Liver (tissue), 9 donors: ENCODE results near the gene C12orf75. TPM values are rescaled to one million over a fixed set of nuclear protein-coding genes. Genes with fewer than 3 reads are reported as not detected.

Experiments used
- DNase-seq: peaks from one replicate; pipeline ENCODE4 v3.0.0-alpha.2; 2017; ENCODE audit warnings: low spot score
- H3K27ac ChIP-seq, 2 donors: one replicate each; pipeline ENCODE4 v1.7.0; 2013; ENCODE audit warnings: inconsistent platforms in 2 of 2, low read length in 2 of 2, control low read depth in 1 of 2, low read depth in 1 of 2, mild to moderate bottlenecking in 1 of 2
- H3K27me3 ChIP-seq, 4 donors: one replicate each; pipeline versions ENCODE4 v1.6.1 to v1.7.0; 2013; ENCODE audit warnings: low read length in 3 of 4, inconsistent platforms in 1 of 4, mild to moderate bottlenecking in 1 of 4, moderate library complexity in 1 of 4; ENCODE audit not compliant: control insufficient read depth in 4 of 4, insufficient read depth in 4 of 4
- H3K36me3 ChIP-seq, 4 donors: one replicate each; pipeline versions ENCODE4 v1.6.1 to v1.7.0; 2013; ENCODE audit warnings: low read length in 3 of 4, mild to moderate bottlenecking in 3 of 4, low read depth in 1 of 4, moderate library complexity in 1 of 4; ENCODE audit not compliant: control insufficient read depth in 4 of 4, insufficient read depth in 3 of 4
- H3K4me1 ChIP-seq, 4 donors: one replicate each; pipeline versions ENCODE4 v1.6.1 to v1.7.0; 2013; ENCODE audit warnings: low read length in 3 of 4, mild to moderate bottlenecking in 3 of 4, moderate library complexity in 1 of 4; ENCODE audit not compliant: control insufficient read depth in 4 of 4, insufficient read depth in 4 of 4
- H3K4me3 ChIP-seq, 3 donors: one replicate each; pipeline versions ENCODE4 v1.6.1 to v1.7.0; 2013; ENCODE audit warnings: low read length in 3 of 3, control low read depth in 1 of 3, low read depth in 1 of 3, mild to moderate bottlenecking in 1 of 3
- H3K9ac ChIP-seq, 2 donors: one replicate each; pipeline ENCODE4 v1.7.0; 2013; ENCODE audit warnings: low read length in 2 of 2, mild to moderate bottlenecking in 2 of 2, moderate library complexity in 2 of 2, control low read depth in 1 of 2, low read depth in 1 of 2
- H3K9me3 ChIP-seq, 4 donors: one replicate each; pipeline versions ENCODE4 v1.6.1 to v1.7.0; 2013; ENCODE audit warnings: low read length in 3 of 4; ENCODE audit not compliant: control insufficient read depth in 4 of 4
- FOXA1 ChIP-seq: IDR thresholded peaks from 2 replicates; pipeline ENCODE4 v1.6.1; 2016; ENCODE audit warnings: antibody characterized with exemption
- FOXA2 ChIP-seq: IDR thresholded peaks from 2 replicates; pipeline ENCODE4 v1.6.1; 2016; ENCODE audit warnings: antibody characterized with exemption
- GABPA ChIP-seq, 2 donors: IDR thresholded peaks in 1 of 2; conservative IDR thresholded peaks in 1 of 2; 2 replicates each; pipeline ENCODE4 v1.6.1; 2016; ENCODE audit warnings: antibody characterized with exemption in 2 of 2, mild to moderate bottlenecking in 1 of 2, moderate library complexity in 1 of 2
- HNF4A ChIP-seq, 2 donors: conservative IDR thresholded peaks; 2 replicates each; pipeline ENCODE4 v1.6.1; 2016; ENCODE audit warnings: antibody characterized with exemption in 2 of 2, mild to moderate bottlenecking in 2 of 2
- HNF4G ChIP-seq: IDR thresholded peaks from 2 replicates; pipeline ENCODE4 v1.6.1; 2016; ENCODE audit warnings: antibody characterized with exemption
- JUND ChIP-seq, 2 donors: IDR thresholded peaks; 2 replicates each; pipeline ENCODE4 v1.6.1; 2016; ENCODE audit warnings: antibody characterized with exemption in 2 of 2
- NR2F2 ChIP-seq: IDR thresholded peaks from 2 replicates; pipeline ENCODE4 v1.6.1; 2016; ENCODE audit warnings: antibody characterized with exemption
- RAD21 ChIP-seq, 2 donors: IDR thresholded peaks; 2 replicates each; pipeline ENCODE4 v1.6.1; 2016; ENCODE audit warnings: antibody characterized with exemption in 2 of 2, mild to moderate bottlenecking in 2 of 2
- RXRA ChIP-seq, 2 donors: IDR thresholded peaks; 2 replicates each; pipeline ENCODE4 v1.6.1; 2017 to 2018; ENCODE audit warnings: antibody characterized with exemption in 2 of 2, mild to moderate bottlenecking in 1 of 2
- SP1 ChIP-seq: IDR thresholded peaks from 2 replicates; pipeline ENCODE4 v1.6.1; 2018; ENCODE audit warnings: antibody characterized with exemption, mild to moderate bottlenecking
- TAF1 ChIP-seq: conservative IDR thresholded peaks from 2 replicates; pipeline ENCODE4 v1.6.1; 2016; ENCODE audit warnings: antibody characterized with exemption, mild to moderate bottlenecking
- YY1 ChIP-seq: IDR thresholded peaks from 2 replicates; pipeline ENCODE4 v1.6.1; 2016; ENCODE audit warnings: antibody characterized with exemption, mild to moderate bottlenecking
- WGBS: extraction: QIAGEN DNeasy Blood & Tissue Kit; methylation state at CpG from one replicate; pipeline ENCODE4 v1.1.7; 2013; 5-methylcytosine and 5-hydroxymethylcytosine counted together
- polyA plus RNA-seq, 2 donors: library from polyadenylated mRNA; stranded (reverse) in 1 of 2; unstranded in 1 of 2; fragments of 200-250 nt in 1 of 2; fragments of >200 nt in 1 of 2; fragmentation: Nextera tagmentation in 1 of 2; extraction: Ambion mirVana in 1 of 2; gene quantifications; one replicate each; pipeline versions ENCODE4 v1.2.1 to v1.2.3, GENCODE V29; 2013 to 2015
- total RNA-seq, 2 donors: library from RNA; depleted of rRNA; stranded (reverse); fragments of >200 nt; gene quantifications; one replicate each; pipeline ENCODE4 v1.2.3, GENCODE V29; 2014
- TF ChIP-seq, protein P1 (sequence below): IDR thresholded peaks from 2 replicates; pipeline ENCODE4 v1.6.1; 2016; ENCODE audit warnings: antibody characterized with exemption, mild to moderate bottlenecking
- TF ChIP-seq, protein P2 (sequence below): IDR thresholded peaks from 2 replicates; pipeline ENCODE4 v1.6.1; 2016; ENCODE audit warnings: antibody characterized with exemption
- TF ChIP-seq, protein P3 (sequence below): IDR thresholded peaks from 2 replicates; pipeline ENCODE4 v1.6.1; 2016; ENCODE audit warnings: antibody characterized with exemption
- TF ChIP-seq, protein P4 (sequence below): IDR thresholded peaks from 2 replicates; pipeline ENCODE4 v1.6.1; 2016; ENCODE audit warnings: antibody characterized with exemption
- donor health status: healthy.
- donor health status: healthy.
- donor health status: healthy.
- donor health status: healthy.
- donor health status: healthy.

The C12orf75 gene
- total and polyA plus RNA-seq, 4 donors: 1.2 to 3.9 (median 2.8) TPM

DNA sequence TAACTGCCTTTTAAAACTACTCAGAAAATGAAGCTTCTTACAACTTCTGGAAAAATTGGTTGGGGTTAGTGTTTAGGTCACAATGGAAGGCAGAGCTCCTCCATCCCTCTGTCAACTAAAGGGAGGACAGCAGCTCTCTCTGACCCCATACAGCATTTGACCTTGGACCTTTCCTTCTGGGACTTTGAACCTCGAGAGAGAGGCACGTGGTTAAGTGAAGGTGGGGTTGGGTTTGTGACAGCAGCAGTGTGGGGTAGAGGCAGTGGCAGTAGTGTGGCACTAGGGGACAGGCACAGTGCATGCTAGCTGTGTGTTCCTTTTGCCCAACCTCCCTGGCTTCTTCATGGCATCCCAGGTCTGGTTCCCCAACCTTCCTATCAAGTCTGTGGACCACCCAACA is 9.4 kb upstream of the C12orf75 start (continued):
- TF ChIP-seq, protein P1, sequence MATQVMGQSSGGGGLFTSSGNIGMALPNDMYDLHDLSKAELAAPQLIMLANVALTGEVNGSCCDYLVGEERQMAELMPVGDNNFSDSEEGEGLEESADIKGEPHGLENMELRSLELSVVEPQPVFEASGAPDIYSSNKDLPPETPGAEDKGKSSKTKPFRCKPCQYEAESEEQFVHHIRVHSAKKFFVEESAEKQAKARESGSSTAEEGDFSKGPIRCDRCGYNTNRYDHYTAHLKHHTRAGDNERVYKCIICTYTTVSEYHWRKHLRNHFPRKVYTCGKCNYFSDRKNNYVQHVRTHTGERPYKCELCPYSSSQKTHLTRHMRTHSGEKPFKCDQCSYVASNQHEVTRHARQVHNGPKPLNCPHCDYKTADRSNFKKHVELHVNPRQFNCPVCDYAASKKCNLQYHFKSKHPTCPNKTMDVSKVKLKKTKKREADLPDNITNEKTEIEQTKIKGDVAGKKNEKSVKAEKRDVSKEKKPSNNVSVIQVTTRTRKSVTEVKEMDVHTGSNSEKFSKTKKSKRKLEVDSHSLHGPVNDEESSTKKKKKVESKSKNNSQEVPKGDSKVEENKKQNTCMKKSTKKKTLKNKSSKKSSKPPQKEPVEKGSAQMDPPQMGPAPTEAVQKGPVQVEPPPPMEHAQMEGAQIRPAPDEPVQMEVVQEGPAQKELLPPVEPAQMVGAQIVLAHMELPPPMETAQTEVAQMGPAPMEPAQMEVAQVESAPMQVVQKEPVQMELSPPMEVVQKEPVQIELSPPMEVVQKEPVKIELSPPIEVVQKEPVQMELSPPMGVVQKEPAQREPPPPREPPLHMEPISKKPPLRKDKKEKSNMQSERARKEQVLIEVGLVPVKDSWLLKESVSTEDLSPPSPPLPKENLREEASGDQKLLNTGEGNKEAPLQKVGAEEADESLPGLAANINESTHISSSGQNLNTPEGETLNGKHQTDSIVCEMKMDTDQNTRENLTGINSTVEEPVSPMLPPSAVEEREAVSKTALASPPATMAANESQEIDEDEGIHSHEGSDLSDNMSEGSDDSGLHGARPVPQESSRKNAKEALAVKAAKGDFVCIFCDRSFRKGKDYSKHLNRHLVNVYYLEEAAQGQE: no peak
- no peak for TF ChIP-seq JUND (IDR thresholded peaks at IDR 0.05)

DNA sequence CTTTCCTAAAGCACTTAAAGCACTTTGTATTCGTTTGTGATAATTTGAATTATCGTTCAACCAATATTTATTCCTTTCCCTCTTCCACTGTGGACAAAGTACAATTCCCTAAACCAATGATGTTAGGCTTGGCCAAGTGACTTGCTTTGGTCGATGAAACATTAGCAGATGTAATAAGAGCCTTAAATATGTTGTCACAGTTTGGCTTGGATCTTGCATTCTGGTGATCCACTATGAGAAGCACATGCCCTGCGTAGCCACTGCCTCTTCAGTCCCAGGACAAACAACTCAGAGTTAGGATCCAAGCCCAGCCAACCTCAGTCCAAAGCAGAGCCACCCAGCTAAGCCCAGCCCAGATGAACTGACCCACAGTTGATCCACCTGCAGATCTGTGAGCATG is 8.4 kb upstream of the C12orf75 start:
- Histone ChIP-seq H3K9ac (no peak overlapping the region), H3K27me3 (no peaks in the 10 kb centered on the region), H3K4me1 (peaks cover 9 to 47% (median 25%) of the 10 kb centered on the region in 4 donors), H3K27ac (no peak overlapping the region), H3K4me3 (no peak overlapping the region), H3K9me3 (no peaks in the 10 kb centered on the region), H3K36me3 (no peaks in the 10 kb centered on the region)
- DNase-seq: no peak
- TF ChIP-seq, protein P2, sequence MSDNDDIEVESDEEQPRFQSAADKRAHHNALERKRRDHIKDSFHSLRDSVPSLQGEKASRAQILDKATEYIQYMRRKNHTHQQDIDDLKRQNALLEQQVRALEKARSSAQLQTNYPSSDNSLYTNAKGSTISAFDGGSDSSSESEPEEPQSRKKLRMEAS: peak; percentile 55
- TF ChIP-seq HNF4G: peak; percentile 64
- no peak for TF ChIP-seq TAF1
- TF ChIP-seq, protein P3, sequence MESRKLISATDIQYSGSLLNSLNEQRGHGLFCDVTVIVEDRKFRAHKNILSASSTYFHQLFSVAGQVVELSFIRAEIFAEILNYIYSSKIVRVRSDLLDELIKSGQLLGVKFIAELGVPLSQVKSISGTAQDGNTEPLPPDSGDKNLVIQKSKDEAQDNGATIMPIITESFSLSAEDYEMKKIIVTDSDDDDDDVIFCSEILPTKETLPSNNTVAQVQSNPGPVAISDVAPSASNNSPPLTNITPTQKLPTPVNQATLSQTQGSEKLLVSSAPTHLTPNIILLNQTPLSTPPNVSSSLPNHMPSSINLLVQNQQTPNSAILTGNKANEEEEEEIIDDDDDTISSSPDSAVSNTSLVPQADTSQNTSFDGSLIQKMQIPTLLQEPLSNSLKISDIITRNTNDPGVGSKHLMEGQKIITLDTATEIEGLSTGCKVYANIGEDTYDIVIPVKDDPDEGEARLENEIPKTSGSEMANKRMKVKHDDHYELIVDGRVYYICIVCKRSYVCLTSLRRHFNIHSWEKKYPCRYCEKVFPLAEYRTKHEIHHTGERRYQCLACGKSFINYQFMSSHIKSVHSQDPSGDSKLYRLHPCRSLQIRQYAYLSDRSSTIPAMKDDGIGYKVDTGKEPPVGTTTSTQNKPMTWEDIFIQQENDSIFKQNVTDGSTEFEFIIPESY: no peak
- no peak for TF ChIP-seq GABPA (IDR thresholded peaks at IDR 0.05 in 1 of 2, conservative IDR thresholded peaks at IDR 0.05 in 1 of 2)
- TF ChIP-seq FOXA2: peak; percentile 37
- no peak for TF ChIP-seq NR2F2
- TF ChIP-seq, protein P4, sequence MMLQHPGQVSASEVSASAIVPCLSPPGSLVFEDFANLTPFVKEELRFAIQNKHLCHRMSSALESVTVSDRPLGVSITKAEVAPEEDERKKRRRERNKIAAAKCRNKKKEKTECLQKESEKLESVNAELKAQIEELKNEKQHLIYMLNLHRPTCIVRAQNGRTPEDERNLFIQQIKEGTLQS: peak; percentile 34
- peak; percentile 34 to 36 for TF ChIP-seq RXRA (IDR thresholded peaks at IDR 0.05)
- peak; percentile 81 for TF ChIP-seq SP1
- TF ChIP-seq RAD21 (IDR thresholded peaks at IDR 0.05): peak in 1 of 2 donors; percentile 56
- TF ChIP-seq YY1: no peak
- TF ChIP-seq HNF4A (conservative IDR thresholded peaks at IDR 0.05): peak; percentile 77 to 89
- TF ChIP-seq, protein P1: no peak
- TF ChIP-seq FOXA1: peak; percentile 58
- TF ChIP-seq JUND (IDR thresholded peaks at IDR 0.05): peak; percentile 48 to 53
- 34% methylated on average over 4 of the region's 4 CpGs for WGBS
